Measurements from ENCODE around the gene DRC1.

The DRC1 gene

GRCh38 chr2:26448651-26449050 is 46.9 kb downstream of the DRC1 start:
- no peak for DNase-seq (ENCODE audit: low read depth in 2 of 2)

- DNase-seq (ENCODE audit: low read depth in 2 of 2): no peak
Measured at GRCh38 chr2:26449278-26450030, 47.7 kb downstream of the DRC1 start.

- no peak for DNase-seq (ENCODE audit: low read depth in 2 of 2)
Measured at GRCh38 chr2:26450031-26450635, 48.4 kb downstream of the DRC1 start.

GRCh38 chr2:26451700-26452099 is 50.0 kb downstream of the DRC1 start:
- no peak for DNase-seq (ENCODE audit: low read depth in 2 of 2)

GRCh38 chr2:26453421-26454329 is 52.0 kb downstream of the DRC1 start:
- DNase-seq (ENCODE audit: low read depth in 2 of 2): no peak

GRCh38 chr2:26454561-26455001 is 52.9 kb downstream of the DRC1 start:
- no peak for DNase-seq (ENCODE audit: low read depth in 2 of 2)

GRCh38 chr2:26455037-26455669 is 53.4 kb downstream of the DRC1 start:
- DNase-seq (ENCODE audit: low read depth in 2 of 2): no peak

DNA sequence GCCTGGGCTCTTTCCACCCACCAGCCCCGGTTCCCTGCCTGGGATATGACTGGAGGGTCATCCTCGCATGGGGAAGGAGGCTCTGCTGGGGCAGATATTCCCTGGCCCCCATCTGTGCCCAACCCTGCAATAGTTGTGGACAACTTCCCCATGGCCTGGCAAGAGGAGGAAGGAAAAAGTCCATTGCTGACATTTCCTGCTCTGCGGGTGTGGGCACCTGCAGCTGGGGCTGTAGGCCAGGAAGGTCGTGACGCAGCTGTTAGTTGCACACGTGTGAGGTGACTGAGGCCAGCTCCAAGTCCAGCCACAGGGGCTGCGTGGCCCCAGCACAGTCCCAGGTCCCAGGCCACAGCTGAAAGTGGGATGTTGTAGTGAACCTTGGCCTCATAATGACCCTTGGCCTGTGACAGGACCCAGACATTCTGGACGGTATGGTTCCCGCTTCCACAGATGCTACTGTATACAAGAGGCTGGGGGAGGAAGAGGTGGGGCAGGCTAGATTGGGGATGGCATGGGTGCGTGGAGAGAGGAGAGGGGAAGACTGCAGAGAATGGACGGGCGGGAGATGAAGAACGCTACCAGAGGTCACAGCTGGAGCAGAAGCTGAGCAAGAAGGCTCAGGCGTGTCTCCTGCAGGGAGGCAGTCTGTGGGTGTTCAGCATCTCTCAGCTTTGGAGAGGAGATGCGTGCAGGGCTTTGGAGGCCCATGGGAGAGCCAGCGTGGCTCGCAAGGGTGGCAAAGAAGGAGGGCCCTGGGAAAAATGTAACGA is 54.1 kb downstream of the DRC1 start:
- DNase-seq (ENCODE audit: low read depth in 2 of 2): no peak

DNA sequence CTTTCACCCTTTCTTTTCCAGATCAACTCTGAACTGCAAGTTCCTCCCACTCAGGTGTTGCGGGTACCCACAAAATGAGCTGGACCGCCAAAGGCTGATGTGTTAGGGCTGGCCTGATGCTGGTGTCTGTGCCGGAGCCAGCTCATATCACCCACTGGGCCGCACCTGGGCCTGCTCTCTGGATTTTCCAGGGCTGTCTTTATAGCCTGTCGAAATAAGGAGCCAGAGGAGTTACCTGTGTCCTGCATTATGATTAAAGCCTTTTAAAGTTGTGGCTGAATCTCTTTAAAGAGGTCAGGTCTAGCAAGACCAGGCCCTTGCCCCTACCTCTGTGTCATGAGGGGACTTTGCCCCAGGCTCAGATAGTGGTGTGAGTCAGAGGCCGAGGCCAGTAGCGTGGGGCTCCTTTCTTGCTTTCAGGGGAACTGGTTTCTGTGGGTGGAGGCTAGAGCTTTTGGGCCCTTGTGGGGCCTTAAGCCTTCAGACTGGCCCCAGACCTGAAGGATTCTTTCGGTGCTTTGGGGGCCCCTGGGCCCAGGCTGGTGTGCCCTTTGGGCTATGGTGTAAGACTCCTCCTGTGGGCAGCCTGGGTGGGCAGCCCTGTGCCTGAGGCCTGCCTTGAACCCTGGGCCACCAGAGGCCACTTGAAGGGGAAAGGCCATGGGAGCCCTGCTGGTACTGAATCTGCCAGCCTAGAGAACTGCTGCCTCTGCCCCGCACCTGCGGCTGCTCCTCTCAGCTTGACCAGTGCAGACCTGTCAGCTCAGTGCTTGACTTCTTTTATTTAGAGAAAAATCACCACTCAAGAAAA is 54.9 kb downstream of the DRC1 start:
- no peak for DNase-seq (ENCODE audit: low read depth in 2 of 2)

GRCh38 chr2:26457251-26457666 is 55.5 kb downstream of the DRC1 start:
- no peak for DNase-seq (ENCODE audit: low read depth in 2 of 2)

- DNase-seq (ENCODE audit: low read depth in 2 of 2): no peak
Measured at GRCh38 chr2:26457695-26458364, 56.1 kb downstream of the DRC1 start.

DNA sequence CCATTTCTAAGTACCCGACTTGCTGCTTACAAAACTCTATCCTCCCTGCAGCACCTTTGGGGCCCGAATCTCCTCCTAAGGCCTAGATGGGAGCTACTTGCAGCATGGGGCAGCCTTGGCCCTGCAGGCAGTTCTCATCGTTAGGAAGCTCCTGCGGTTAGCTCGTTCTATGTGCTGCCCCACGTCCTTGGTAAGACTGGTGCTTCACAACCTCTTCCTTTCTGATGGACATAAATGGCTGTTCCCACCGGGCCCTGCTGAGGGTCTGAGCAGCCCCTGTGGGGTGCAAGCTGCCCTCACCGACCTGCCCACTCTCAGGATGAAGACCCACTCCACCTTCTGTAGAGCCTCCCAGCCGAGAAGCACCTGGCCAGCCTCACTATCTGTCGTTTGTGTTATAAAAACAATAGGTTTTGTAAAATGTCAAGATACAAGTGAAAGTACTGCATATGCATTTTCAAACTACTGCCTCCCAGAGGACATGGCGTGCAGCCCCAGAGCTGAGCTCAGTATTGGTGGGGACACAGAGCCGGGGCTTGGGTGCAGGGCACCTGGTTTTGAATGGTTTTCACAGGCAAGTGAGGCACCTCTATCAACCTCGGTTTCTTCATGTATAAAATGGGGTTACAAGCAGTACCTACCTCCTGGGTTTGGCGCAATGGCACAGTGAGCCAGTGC is 56.8 kb downstream of the DRC1 start:
- DNase-seq (ENCODE audit: low read depth in 2 of 2): no peak

DNA sequence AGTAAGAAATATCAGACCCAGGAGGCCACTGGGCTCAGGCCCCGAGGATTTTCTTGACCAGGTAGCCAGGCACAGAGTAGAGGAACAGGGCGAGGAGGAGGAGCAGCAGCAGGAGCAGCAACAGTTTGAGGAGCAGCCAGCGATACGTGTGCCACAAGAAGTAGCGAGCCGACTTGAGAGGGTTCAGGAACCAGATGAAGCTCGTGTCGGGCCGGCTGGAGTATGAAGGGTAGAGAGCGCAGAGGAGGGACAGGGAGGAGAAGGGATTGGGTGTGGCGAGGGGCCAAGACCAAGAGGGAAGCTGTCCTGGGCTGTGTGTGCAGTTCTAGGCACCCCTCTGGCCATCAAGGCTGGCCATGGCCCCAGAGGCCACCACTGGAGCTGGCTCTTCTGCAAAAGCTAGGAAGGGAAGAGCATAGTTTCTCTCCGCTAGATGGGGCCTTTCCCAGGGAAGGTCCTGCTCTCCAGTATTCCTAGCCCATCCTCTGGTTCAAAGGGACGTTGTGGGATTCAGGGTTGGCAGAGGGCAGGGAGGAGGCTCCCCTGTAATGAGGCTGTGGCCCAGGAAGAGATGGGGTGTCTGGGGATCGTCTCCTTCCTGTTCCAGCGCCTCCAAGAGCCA is 58.4 kb downstream of the DRC1 start:
- DNase-seq (ENCODE audit: low read depth in 2 of 2): no peak

- DNase-seq (ENCODE audit: low read depth in 2 of 2): no peak
Measured at GRCh38 chr2:26460613-26461031, 58.9 kb downstream of the DRC1 start.

DNA sequence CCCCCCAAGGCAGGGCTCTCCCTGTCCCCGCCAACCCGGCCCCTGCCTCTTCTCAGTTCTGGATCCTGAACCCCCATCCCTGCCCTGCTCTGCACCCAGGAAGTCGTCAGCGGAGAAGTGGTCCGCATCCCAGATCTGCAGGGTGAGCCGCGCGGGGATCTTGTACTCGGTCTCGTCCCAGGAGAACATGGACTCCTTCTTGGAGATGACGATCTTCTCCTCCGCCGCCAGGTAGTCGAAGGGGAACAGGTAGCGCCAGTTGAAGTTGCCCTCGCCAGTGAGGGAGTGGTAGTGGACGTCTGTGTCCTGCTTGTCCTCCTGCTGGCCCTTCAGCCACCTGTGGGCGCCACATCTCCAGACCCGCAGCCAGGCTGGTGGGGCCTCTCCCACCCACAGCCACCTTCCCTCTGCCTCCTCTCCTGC is 59.9 kb downstream of the DRC1 start:
- DNase-seq (ENCODE audit: low read depth in 2 of 2): no peak

DNA sequence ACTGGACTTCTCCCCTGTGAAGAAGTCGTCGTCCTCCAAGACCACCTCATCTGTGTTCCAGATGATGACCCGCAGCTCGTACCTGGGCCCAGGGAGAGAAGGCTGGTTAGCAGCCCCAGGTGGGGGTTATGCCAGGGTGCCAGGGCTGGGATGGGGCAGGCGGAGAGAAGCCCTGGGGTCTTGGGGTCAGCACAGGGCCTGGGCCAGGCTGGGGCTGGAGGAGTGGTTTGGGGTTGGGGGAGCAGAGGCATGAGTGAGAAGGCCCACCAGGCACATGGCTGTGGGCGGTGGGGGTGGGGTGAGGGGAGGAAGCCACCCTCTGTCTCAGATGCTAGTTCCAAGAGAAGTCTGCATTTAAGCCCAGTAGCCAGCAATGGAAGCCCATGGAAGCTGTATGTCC is 60.4 kb downstream of the DRC1 start:
- DNase-seq (ENCODE audit: low read depth in 2 of 2): no peak

DNA sequence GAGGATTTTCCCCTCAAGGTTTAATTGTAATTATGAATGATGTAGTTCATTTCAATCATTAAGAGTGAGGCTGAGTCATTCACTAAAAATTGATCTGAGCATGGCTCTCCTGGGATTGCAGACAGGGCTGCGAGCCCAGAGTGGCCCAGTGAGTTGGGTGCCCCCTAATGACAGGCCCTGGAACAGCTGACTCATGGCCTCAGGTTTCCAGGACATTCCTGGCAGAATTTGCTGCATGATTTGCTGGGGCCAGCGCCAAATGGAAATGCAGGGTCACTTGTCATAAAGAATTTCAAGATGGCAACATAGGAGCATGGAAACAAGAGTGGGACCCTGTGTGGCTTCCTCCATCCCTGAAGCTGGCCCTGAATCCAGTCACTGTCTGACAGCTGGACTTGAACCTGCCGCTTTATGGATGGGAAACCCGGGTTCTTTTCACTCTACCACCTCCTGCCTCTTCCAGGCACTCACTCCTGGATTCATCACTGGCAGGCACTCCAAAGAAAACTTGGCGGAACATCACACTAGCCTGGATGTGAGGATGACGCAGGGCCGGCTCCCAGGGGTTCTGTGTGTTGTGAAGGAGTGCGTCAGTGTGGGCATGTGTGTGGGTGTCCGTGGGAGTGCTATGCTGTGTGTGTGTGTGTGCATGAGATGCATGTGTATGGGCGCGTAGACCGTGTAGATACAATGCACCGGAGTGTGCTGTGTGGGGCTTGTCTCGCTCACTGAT is 61.0 kb downstream of the DRC1 start:
- no peak for DNase-seq (ENCODE audit: low read depth in 2 of 2)

Data from stimulated activated CD8-positive, alpha-beta memory T cell treated with anti-CD3 and anti-CD28 coated beads, Interleukin-15, amount 100 ng/mL, for 4 hours (primary cell).